NK-92 treated with Interleukin-12 subunit alpha and Interleukin-12 subunit beta, amount 100 ng/mL, for 24 hours (cell line): ENCODE results near the gene CTIF.

ENCODE experiments used
- DNase-seq: peaks from one replicate; lab custom pipeline; 2025; lab: John Stamatoyannopoulos, UW

CTIF gene

GRCh38 chr18:48902023-48902855, 363.4 kb downstream of the CTIF start:
- DNase-seq = no peak

DNA sequence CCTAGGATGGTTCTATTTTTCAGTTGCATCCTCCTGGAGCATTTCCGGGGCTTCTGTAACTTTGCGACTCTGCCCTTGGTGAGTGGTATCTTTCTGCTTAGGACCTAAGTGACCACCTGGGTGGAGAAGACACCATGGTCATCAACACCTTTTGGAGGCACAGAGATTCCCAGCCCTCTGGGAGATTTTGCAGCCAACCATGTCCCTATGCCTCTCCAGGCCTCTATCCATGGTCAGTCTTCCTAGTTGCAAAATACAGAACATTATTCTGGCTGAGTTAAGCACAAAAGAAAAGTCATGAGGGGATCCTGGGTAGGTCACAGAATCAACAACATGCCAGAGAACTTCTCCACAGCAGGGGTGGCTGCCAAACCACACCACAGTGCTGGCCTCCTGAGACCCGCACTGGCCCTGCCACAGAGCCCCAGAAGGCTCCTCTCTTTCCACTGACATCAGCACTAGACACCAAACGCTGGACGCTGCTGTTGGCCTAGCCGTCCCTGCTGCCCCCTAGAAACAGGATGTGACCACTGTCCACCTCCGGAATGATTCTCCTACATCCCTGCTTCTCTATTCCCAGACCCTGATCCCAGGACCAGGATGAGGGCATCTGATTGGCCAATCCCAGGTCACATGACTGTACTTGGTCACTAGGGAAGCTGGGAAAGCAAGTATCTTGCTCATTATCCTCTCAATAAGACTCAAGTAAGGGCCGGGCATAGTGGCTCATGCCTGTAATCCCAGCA, 364.2 kb downstream of the CTIF start:
- no peak for DNase-seq

GRCh38 chr18:48904091-48904490, 365.3 kb downstream of the CTIF start:
- no peak for DNase-seq

DNA sequence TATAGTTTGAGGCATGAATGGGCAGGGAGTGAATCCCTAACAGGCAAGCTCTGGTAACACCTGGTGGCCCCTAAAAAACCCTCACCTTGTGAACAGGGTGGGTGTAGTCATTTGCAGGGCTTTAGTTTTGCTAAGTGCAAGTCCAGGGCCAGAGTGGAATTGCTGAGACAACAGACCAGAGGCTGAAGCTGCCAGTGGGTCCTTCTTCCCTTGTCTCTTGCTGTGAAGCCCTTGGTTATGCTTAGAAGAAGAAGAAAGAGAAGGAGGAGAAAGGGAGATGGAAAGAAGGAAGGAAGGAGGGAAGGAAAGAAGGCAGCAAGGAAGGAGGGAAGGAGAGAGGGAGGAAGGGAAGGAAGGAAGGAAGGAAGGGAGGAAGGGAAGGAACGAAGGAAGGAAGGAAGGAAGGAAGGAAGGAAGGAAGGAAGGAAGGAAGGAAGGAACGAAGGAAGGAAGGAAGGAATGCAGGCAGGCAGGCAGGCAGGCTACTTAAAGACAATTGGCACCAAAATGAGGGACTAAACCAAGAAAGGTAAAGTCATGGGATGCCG, 366.1 kb downstream of the CTIF start:
- DNase-seq = no peak

DNA sequence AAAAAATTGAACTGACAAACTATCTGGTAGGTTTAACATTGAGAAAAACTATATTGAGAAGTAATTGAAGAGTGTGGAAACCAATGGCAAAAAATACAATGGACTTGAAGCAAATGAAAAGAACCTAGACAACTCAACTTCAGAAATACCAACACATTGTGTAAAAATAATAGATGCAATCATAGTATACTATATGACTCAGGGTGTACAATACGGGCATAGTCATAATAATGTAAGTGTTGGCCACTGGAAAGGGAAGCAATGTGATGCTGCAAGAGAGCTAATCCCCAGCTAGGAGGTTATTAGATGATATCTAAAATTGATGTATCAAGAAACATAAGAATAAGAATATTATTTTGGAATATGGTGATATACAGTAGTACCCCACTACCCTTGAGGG, 366.7 kb downstream of the CTIF start:
- no peak for DNase-seq

DNA sequence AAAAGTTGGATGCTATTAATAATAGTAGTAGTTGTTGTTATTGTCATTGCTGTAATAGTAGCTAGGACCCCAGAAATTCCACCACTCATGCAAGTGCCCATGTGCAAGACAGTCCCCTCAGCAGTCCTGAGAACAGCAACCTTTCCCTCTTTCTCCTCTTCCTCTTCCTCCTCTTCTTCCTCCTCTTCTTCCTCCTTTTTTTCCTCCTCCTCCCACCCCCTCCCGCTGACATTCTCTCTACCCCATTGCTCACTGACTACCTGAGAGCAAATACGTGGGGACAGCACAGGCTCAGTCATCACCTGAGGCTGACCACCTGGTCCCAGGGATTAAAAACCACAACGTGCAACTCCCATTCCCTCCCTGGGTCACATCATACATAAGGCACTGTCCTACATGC, 370.1 kb downstream of the CTIF start:
- no peak for DNase-seq

DNA sequence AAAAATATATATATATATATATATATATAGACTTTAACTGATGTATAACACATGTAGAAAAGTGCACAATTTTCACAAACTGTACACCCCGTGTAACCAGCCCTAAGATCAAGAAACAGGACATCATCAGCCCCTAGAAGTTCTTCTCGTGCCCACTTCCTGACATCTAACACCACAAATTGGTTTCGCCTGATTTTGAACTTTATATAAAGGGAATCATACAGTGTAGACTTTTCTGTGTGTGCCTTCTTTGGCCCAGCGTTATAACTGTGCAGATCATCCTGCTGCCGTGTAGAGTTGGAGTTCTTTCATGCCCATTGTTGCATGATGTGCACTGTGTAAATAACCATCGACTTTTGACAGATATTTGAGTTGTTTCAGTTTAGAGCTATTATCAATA, 370.9 kb downstream of the CTIF start:
- DNase-seq = no peak

GRCh38 chr18:48910972-48911545, 372.2 kb downstream of the CTIF start:
- DNase-seq = no peak
